ENCODE measurements around the gene CRHR2.

DNA sequence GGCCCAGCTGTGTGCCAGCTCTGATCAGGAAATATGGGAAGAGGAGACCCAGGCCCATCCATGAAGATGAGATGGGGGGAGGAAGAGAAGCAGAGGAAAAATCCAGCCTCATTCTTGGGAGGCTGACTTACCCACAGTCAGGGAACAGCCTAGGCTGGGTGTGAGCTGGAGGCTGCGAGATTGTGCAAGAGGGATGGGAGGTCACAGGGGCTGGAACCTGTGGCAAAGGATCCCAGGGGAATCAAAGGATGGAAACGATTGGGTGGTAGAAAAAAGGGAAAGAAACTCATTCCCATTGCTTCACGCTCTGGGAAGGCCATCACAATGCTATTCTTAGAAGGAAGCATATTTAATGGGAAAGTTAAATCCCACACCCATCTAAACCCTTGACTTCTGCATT, 26.7 kb upstream of the CRHR2 start:
- TF ChIP-seq POLR2AphosphoS5 (IDR thresholded peaks at IDR 0.05; ENCODE audit: low read depth) = no peak
- TF ChIP-seq, protein P1, sequence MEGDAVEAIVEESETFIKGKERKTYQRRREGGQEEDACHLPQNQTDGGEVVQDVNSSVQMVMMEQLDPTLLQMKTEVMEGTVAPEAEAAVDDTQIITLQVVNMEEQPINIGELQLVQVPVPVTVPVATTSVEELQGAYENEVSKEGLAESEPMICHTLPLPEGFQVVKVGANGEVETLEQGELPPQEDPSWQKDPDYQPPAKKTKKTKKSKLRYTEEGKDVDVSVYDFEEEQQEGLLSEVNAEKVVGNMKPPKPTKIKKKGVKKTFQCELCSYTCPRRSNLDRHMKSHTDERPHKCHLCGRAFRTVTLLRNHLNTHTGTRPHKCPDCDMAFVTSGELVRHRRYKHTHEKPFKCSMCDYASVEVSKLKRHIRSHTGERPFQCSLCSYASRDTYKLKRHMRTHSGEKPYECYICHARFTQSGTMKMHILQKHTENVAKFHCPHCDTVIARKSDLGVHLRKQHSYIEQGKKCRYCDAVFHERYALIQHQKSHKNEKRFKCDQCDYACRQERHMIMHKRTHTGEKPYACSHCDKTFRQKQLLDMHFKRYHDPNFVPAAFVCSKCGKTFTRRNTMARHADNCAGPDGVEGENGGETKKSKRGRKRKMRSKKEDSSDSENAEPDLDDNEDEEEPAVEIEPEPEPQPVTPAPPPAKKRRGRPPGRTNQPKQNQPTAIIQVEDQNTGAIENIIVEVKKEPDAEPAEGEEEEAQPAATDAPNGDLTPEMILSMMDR (IDR thresholded peaks at IDR 0.05; ENCODE audit: insufficient read depth, low read length) = no peak

Data from HL-60 (cell line).